ENCODE data around the gene ALKBH8. TPM values are rescaled to one million over a fixed set of nuclear protein-coding genes. Genes with fewer than 3 reads are reported as not detected.
"Not testable (repeated sequence)": the region's sequence is repeated elsewhere in the genome, so short reads cannot be mapped to it uniquely, and the experiment has no call there.

ALKBH8 gene
- total RNA-seq, 1 donor from 2014 or later: 11.8 TPM

DNA sequence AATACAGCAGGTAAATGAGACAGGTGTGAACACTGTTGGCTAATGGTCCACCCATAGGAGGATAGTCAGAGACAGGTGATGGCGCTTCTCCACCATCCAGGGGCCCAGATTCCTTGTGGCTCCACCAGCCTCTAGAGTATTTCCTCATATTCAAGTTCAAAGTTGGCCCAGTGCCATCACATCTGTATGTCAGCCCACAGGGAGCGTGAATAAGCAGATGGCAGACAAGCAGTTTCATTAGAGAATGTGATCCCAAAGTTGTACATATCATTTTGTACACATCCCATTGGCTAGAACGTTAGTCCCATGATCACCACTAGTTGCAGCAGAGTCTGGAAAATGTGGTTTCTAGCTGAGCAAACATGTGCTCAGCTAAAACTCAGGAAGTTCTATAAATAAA is 96.9 kb downstream of the ALKBH8 start:
- Histone ChIP-seq H3K9me3 (ENCODE audit: low read depth) (no peaks in the 10 kb centered on the region), H3K9ac (no peak overlapping the region), H3F3A (ENCODE audit: low read depth) (no peaks in the 10 kb centered on the region), H3K79me2 (ENCODE audit: low read depth) (no peaks in the 10 kb centered on the region), H3K27ac (no peak overlapping the region), H3K4me1 (no peaks in the 10 kb centered on the region), H3K4me3 (no peak overlapping the region), H4K20me1 (ENCODE audit: low read depth) (no peaks in the 10 kb centered on the region), H3K27me3 (peaks cover 3% of the 10 kb centered on the region), H2AFZ (replicated peaks) (no peak overlapping the region), H3K4me2 (no peak overlapping the region), H3K36me3 (no peaks in the 10 kb centered on the region)
- DNase-seq (ENCODE audit: low spot score): no peak
- peaks cover 2% of the 10 kb centered on the region for H3K27me3 Mint-ChIP-seq (ENCODE audit: insufficient read depth, low read depth)
- no peak overlapping the region for H3K4me3 Mint-ChIP-seq
- peaks cover 6% of the 10 kb centered on the region for H3K9me3 Mint-ChIP-seq
- TF ChIP-seq, protein P1, sequence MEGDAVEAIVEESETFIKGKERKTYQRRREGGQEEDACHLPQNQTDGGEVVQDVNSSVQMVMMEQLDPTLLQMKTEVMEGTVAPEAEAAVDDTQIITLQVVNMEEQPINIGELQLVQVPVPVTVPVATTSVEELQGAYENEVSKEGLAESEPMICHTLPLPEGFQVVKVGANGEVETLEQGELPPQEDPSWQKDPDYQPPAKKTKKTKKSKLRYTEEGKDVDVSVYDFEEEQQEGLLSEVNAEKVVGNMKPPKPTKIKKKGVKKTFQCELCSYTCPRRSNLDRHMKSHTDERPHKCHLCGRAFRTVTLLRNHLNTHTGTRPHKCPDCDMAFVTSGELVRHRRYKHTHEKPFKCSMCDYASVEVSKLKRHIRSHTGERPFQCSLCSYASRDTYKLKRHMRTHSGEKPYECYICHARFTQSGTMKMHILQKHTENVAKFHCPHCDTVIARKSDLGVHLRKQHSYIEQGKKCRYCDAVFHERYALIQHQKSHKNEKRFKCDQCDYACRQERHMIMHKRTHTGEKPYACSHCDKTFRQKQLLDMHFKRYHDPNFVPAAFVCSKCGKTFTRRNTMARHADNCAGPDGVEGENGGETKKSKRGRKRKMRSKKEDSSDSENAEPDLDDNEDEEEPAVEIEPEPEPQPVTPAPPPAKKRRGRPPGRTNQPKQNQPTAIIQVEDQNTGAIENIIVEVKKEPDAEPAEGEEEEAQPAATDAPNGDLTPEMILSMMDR (IDR thresholded peaks at IDR 0.05): no peak
- no peak for TF ChIP-seq EZH2phosphoT487 (IDR thresholded peaks at IDR 0.05)
- TF ChIP-seq EZH2 (IDR thresholded peaks at IDR 0.05): no peak
- H3K27ac Mint-ChIP-seq: no peak overlapping the region
- no peaks in the 10 kb centered on the region for H3K36me3 Mint-ChIP-seq
- H3K4me1 Mint-ChIP-seq: peaks cover 4% of the 10 kb centered on the region

DNA sequence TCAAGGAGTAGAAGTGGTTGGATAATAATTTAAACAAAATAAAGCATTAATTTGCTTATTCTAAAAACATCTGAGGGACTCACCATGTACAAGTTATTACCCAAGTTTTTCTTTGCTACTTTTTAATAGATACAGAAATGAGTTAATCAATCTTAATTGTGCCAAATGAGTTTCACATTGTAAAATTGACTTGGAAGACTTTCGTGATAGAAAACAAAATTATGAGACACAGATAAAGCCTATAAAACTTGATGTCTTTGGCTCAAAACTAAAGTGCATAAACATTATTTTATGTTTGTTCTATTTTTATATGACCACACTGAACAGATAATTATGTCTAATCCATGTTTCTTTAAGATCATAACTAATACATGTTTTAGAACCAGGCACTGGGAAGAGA is 97.8 kb downstream of the ALKBH8 start:
- no peaks in the 10 kb centered on the region for H4K20me1 ChIP-seq (ENCODE audit: low read depth)
- no peaks in the 10 kb centered on the region for H3F3A ChIP-seq (ENCODE audit: low read depth)
- no peaks in the 10 kb centered on the region for H3K36me3 ChIP-seq
- no peaks in the 10 kb centered on the region for H3K79me2 ChIP-seq (ENCODE audit: low read depth)
- H3K4me3 ChIP-seq: no peak overlapping the region
- Mint-ChIP-seq H3K27me3 (ENCODE audit: insufficient read depth, low read depth) (peaks cover 2% of the 10 kb centered on the region), H3K9me3 (peaks cover 10% of the 10 kb centered on the region), H3K4me3 (no peak overlapping the region), H3K27ac (no peak overlapping the region), H3K36me3 (no peaks in the 10 kb centered on the region), H3K4me1 (peaks cover 4% of the 10 kb centered on the region)
- no peak for TF ChIP-seq EZH2phosphoT487 (IDR thresholded peaks at IDR 0.05)
- H3K9me3 ChIP-seq (ENCODE audit: low read depth): no peaks in the 10 kb centered on the region
- no peak overlapping the region for H3K27ac ChIP-seq
- H3K4me2 ChIP-seq: no peak overlapping the region
- DNase-seq (ENCODE audit: low spot score): no peak
- no peak overlapping the region for H2AFZ ChIP-seq (replicated peaks)
- H3K9ac ChIP-seq: no peak overlapping the region
- peaks cover 9% of the 10 kb centered on the region for H3K27me3 ChIP-seq
- H3K4me1 ChIP-seq: no peaks in the 10 kb centered on the region

DNA sequence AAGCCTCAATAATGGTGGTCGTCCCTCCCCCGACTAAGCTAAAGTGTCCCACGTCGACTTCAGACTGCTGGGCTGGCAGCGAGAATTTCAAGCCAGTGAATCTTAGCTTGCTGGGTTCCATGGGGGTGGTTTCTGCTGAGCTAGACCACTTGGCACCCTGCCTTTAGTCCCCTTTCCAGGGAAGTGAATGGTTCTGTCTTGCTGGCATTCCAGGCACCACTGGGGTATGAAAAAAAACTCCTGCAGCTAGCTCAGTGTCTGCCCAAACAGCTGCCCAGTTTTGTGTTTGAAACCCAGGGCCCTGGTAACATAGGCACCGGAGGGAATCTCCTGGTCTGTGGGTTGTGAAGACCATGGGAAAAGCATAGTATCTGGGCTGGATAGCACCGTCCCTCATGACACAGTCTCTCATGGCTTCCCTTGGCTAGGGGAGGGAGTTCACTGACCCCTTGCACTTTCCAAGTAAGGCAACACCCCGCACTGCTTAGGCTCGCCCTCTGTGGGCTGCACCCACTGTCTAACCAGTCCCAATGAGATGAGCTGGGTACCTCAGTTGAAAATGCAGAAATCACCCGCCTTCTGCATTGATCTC is 99.2 kb downstream of the ALKBH8 start:
- not testable (repeated sequence) for H3K4me3 Mint-ChIP-seq; H3K4me1 Mint-ChIP-seq; H3K36me3 ChIP-seq; H2AFZ ChIP-seq (replicated peaks); H3K36me3 Mint-ChIP-seq; H3F3A ChIP-seq (ENCODE audit: low read depth); H3K27ac ChIP-seq; H3K27ac Mint-ChIP-seq; H3K4me1 ChIP-seq; H3K27me3 Mint-ChIP-seq (ENCODE audit: insufficient read depth, low read depth); H3K4me2 ChIP-seq; H3K4me3 ChIP-seq; H4K20me1 ChIP-seq (ENCODE audit: low read depth); H3K9me3 ChIP-seq (ENCODE audit: low read depth); H3K9ac ChIP-seq; H3K79me2 ChIP-seq (ENCODE audit: low read depth); DNase-seq (ENCODE audit: low spot score)
- peaks cover 10% of the 10 kb centered on the region for H3K9me3 Mint-ChIP-seq
- peaks cover 15% of the 10 kb centered on the region for H3K27me3 ChIP-seq

DNA sequence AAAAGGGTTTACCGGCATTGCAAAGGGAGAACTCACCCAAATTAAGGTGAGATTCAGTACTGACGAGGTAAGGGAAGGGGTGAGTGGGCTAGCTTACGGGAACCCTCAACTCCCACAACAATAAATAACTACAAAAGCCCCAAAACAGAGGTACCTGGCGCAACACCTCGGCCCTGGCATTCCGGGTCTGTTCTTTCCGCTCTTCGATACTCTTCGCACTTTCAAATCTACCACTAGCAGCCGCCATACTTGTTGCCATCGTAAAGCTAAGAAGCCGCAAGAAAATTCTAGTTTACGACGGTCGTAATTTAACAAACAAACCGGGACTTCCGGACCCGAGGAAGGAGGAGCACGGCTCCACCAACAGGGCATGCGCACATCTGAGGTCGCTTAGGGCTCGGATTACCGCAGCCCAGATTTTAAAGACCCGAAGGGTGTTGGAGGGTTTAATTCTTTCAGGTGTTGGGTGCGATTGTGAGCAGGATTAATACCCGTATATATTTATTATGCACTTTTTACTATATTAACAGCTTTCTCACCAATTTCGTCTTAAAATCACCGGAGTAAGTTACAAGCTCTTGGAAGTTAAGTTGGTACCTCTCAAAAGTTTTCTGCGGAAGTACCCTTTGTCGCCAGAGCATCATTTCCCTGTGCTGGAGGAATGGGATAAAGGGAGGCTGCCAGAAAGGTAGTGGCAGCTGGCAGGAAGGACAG is 107.8 kb downstream of the ALKBH8 start, which contains the start of gene CWF19L2:
CWF19L2 (minus strand) TSS at position 268 of the 714 bp plus-strand sequence; CDS start at position 259, 9 bp downstream.
- Mint-ChIP-seq H3K4me1 (peaks cover 16% of the 10 kb centered on the region), H3K4me3 (peak within 1 kb of the TSS; percentile 90), H3K27ac (peak within 1 kb of the TSS; percentile 7), H3K9me3 (no peaks in the 10 kb centered on the region), H3K27me3 (ENCODE audit: insufficient read depth, low read depth) (no peaks in the 10 kb centered on the region), H3K36me3 (no peaks in the 10 kb centered on the region)
- peak within 1 kb of the TSS; percentile 97 for H2AFZ ChIP-seq (replicated peaks)
- H3K27ac ChIP-seq: peak within 1 kb of the TSS; percentile 60
- peaks cover 3% of the 10 kb centered on the region for H4K20me1 ChIP-seq (ENCODE audit: low read depth)
- DNase-seq (ENCODE audit: low spot score): peak; percentile 98
- H3K4me2 ChIP-seq: peak within 1 kb of the TSS; percentile 100
- peaks cover 14% of the 10 kb centered on the region for H3K4me1 ChIP-seq
- no peak for TF ChIP-seq EZH2phosphoT487 (IDR thresholded peaks at IDR 0.05)
- no peak for TF ChIP-seq EZH2 (IDR thresholded peaks at IDR 0.05)
- TF ChIP-seq, protein P1 (IDR thresholded peaks at IDR 0.05): peak; percentile 13
- peak within 1 kb of the TSS; percentile 98 for H3K4me3 ChIP-seq
- no peaks in the 10 kb centered on the region for H3K36me3 ChIP-seq
- H3K9me3 ChIP-seq (ENCODE audit: low read depth): no peaks in the 10 kb centered on the region
- peak within 1 kb of the TSS; percentile 92 for H3K9ac ChIP-seq
- no peaks in the 10 kb centered on the region for H3F3A ChIP-seq (ENCODE audit: low read depth)
- peaks cover 10% of the 10 kb centered on the region for H3K27me3 ChIP-seq
- peaks cover 29% of the 10 kb centered on the region for H3K79me2 ChIP-seq (ENCODE audit: low read depth)
